Renal cortical epithelial cell (primary cell): ENCODE results near the gene CSF1R. TPM values are rescaled to one million over a fixed set of nuclear protein-coding genes. Genes with fewer than 3 reads are reported as not detected.

Experiments used
- DNase-seq: peaks from one replicate; pipeline ENCODE4 v3.0.0-alpha.2; 2011; ENCODE audit warnings: low read depth
- total RNA-seq: library from RNA; depleted of rRNA; stranded (reverse); fragments of >200 nt; gene quantifications from 2 replicates; pipeline ENCODE4 v1.2.3, GENCODE V29; 2014

CSF1R gene
- total RNA-seq, 1 donor from 2014 or later: not detected

GRCh38 chr5:150120617-150121447 lies 34.5 kb upstream of the CSF1R start:
- DNase-seq: no peak

- DNase-seq: no peak
Observed at GRCh38 chr5:150120062-150120441, 33.7 kb upstream of the CSF1R start.

- DNase-seq: no peak
Observed at GRCh38 chr5:150119421-150120061, 33.2 kb upstream of the CSF1R start.

- DNase-seq: no peak
Observed at GRCh38 chr5:150118561-150119229, 32.3 kb upstream of the CSF1R start.

GRCh38 chr5:150117945-150118560 lies 31.7 kb upstream of the CSF1R start:
- no peak for DNase-seq

GRCh38 chr5:150116667-150117400 lies 30.5 kb upstream of the CSF1R start:
- DNase-seq: peak; percentile 33

- no peak for DNase-seq
Observed at GRCh38 chr5:150114773-150115408, 28.5 kb upstream of the CSF1R start.

- DNase-seq: no peak
Observed at GRCh38 chr5:150114102-150114641, 27.8 kb upstream of the CSF1R start.

- DNase-seq: peak; percentile 9
Observed at GRCh38 chr5:150113047-150113744, 26.8 kb upstream of the CSF1R start.

- DNase-seq: peak; percentile 48
Observed at GRCh38 chr5:150112201-150113046, 26.1 kb upstream of the CSF1R start.

- no peak for DNase-seq
Observed at GRCh38 chr5:150111122-150111521, 24.8 kb upstream of the CSF1R start.

GRCh38 chr5:150109921-150110320 lies 23.6 kb upstream of the CSF1R start:
- no peak for DNase-seq

GRCh38 chr5:150108711-150109514 lies 22.6 kb upstream of the CSF1R start:
- no peak for DNase-seq

GRCh38 chr5:150107909-150108447 lies 21.6 kb upstream of the CSF1R start:
- DNase-seq: peak; percentile 31

- no peak for DNase-seq
Observed at GRCh38 chr5:150106674-150107426, 20.5 kb upstream of the CSF1R start.

- DNase-seq: no peak
Observed at GRCh38 chr5:150105928-150106615, 19.7 kb upstream of the CSF1R start.

GRCh38 chr5:150104550-150104870 lies 18.2 kb upstream of the CSF1R start:
- no peak for DNase-seq
